ENCODE data around the gene CLDN11.

Gene CLDN11

GRCh38 chr3:170463011-170463410, 44.3 kb downstream of the CLDN11 start:
- no peaks in the 10 kb centered on the region for H3K36me3 ChIP-seq (ENCODE audit: control insufficient read depth, insufficient read depth, low read length)
- no peak overlapping the region for H3K4me3 ChIP-seq (ENCODE audit: low read length)
- no peaks in the 10 kb centered on the region for H3K27me3 ChIP-seq (ENCODE audit: control insufficient read depth, insufficient read depth, low read length)
- no peak overlapping the region for H3K27ac ChIP-seq (ENCODE audit: low read depth, low read length)
- H3K9ac ChIP-seq (ENCODE audit: low read length): no peak overlapping the region
- H3K4me1 ChIP-seq (ENCODE audit: control insufficient read depth, insufficient read depth, low read length): no peaks in the 10 kb centered on the region

DNA sequence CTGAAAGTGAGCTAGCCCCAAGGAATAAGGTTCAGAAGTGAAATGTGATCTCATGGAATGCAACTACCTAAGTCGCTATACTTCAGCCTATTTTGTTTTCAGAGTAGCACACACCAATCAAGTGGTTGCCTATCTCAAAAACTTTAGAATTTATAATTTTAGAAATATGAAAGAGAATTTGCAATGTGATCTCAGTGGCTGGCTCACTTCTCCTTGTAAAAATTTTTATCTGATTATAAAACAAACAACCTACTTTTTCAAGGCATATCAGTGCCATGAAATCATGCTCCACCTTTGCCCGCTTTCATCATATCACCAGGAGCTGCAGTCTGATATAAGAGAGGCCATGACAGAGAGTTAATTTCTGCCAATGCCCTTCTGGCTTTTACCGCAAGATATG, 47.3 kb downstream of the CLDN11 start:
- no peaks in the 10 kb centered on the region for H3K27me3 ChIP-seq (ENCODE audit: control insufficient read depth, insufficient read depth, low read length)
- no peaks in the 10 kb centered on the region for H3K36me3 ChIP-seq (ENCODE audit: control insufficient read depth, insufficient read depth, low read length)
- H3K4me3 ChIP-seq (ENCODE audit: low read length): no peak overlapping the region
- H3K9ac ChIP-seq (ENCODE audit: low read length): no peak overlapping the region
- no peaks in the 10 kb centered on the region for H3K4me1 ChIP-seq (ENCODE audit: control insufficient read depth, insufficient read depth, low read length)
- no peak overlapping the region for H3K27ac ChIP-seq (ENCODE audit: low read depth, low read length)

GRCh38 chr3:170467007-170467406, 48.3 kb downstream of the CLDN11 start:
- no peak overlapping the region for H3K4me3 ChIP-seq (ENCODE audit: low read length)
- H3K27ac ChIP-seq (ENCODE audit: low read depth, low read length): no peak overlapping the region

DNA sequence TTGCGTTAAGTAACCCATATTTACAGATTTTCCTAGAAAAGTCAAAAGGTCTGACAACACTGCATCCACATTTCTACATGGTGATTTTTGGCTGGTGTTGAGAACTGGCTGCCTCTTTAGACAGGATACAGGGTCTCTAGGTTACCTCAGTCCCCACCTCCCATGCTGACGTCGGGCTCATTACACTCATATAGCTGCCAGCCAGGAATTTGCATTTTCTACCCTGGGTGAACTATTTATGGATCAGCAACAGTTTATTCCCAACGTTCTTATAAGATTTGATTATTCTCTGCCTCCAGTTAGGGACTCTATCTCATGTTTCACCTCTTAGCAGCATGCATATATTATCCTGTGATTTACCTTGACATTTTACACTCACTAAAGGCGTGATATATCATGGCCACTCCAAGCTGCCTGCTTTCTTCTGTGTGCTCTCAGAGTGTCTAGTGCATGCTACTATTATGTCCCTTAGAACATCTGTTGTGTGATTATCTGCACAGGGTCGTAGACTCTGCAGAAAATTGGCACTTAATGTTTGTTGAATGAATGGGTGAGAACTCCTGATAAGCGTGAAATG, 49.0 kb downstream of the CLDN11 start:
- H3K9ac ChIP-seq (ENCODE audit: low read length): no peak overlapping the region
- H3K27me3 ChIP-seq (ENCODE audit: control insufficient read depth, insufficient read depth, low read length): no peaks in the 10 kb centered on the region
- H3K4me1 ChIP-seq (ENCODE audit: control insufficient read depth, insufficient read depth, low read length): no peaks in the 10 kb centered on the region
- no peaks in the 10 kb centered on the region for H3K36me3 ChIP-seq (ENCODE audit: control insufficient read depth, insufficient read depth, low read length)
- no peak overlapping the region for H3K27ac ChIP-seq (ENCODE audit: low read depth, low read length)
- H3K4me3 ChIP-seq (ENCODE audit: low read length): no peak overlapping the region

More at GRCh38 chr3:170467007-170467406, 48.3 kb downstream of the CLDN11 start:
- H3K36me3 ChIP-seq (ENCODE audit: control insufficient read depth, insufficient read depth, low read length): no peaks in the 10 kb centered on the region
- no peaks in the 10 kb centered on the region for H3K4me1 ChIP-seq (ENCODE audit: control insufficient read depth, insufficient read depth, low read length)
- no peaks in the 10 kb centered on the region for H3K27me3 ChIP-seq (ENCODE audit: control insufficient read depth, insufficient read depth, low read length)
- H3K9ac ChIP-seq (ENCODE audit: low read length): no peak overlapping the region

GRCh38 chr3:170469151-170470062, 50.7 kb downstream of the CLDN11 start:
- Histone ChIP-seq H3K4me3 (ENCODE audit: low read length) (no peak overlapping the region), H3K27ac (ENCODE audit: low read depth, low read length) (no peak overlapping the region), H3K27me3 (ENCODE audit: control insufficient read depth, insufficient read depth, low read length) (no peaks in the 10 kb centered on the region), H3K4me1 (ENCODE audit: control insufficient read depth, insufficient read depth, low read length) (no peaks in the 10 kb centered on the region), H3K9ac (ENCODE audit: low read length) (no peak overlapping the region), H3K36me3 (ENCODE audit: control insufficient read depth, insufficient read depth, low read length) (no peaks in the 10 kb centered on the region)

GRCh38 chr3:170470063-170471016, 51.7 kb downstream of the CLDN11 start:
- no peaks in the 10 kb centered on the region for H3K4me1 ChIP-seq (ENCODE audit: control insufficient read depth, insufficient read depth, low read length)
- no peak overlapping the region for H3K27ac ChIP-seq (ENCODE audit: low read depth, low read length)
- no peak overlapping the region for H3K9ac ChIP-seq (ENCODE audit: low read length)
- H3K4me3 ChIP-seq (ENCODE audit: low read length): no peak overlapping the region
- H3K36me3 ChIP-seq (ENCODE audit: control insufficient read depth, insufficient read depth, low read length): no peaks in the 10 kb centered on the region
- no peaks in the 10 kb centered on the region for H3K27me3 ChIP-seq (ENCODE audit: control insufficient read depth, insufficient read depth, low read length)

- Histone ChIP-seq H3K27ac (ENCODE audit: low read depth, low read length) (no peak overlapping the region), H3K27me3 (ENCODE audit: control insufficient read depth, insufficient read depth, low read length) (no peaks in the 10 kb centered on the region), H3K9ac (ENCODE audit: low read length) (no peak overlapping the region), H3K4me3 (ENCODE audit: low read length) (no peak overlapping the region), H3K4me1 (ENCODE audit: control insufficient read depth, insufficient read depth, low read length) (no peaks in the 10 kb centered on the region), H3K36me3 (ENCODE audit: control insufficient read depth, insufficient read depth, low read length) (no peaks in the 10 kb centered on the region)
Observed at GRCh38 chr3:170471149-170471548, 52.5 kb downstream of the CLDN11 start.

DNA sequence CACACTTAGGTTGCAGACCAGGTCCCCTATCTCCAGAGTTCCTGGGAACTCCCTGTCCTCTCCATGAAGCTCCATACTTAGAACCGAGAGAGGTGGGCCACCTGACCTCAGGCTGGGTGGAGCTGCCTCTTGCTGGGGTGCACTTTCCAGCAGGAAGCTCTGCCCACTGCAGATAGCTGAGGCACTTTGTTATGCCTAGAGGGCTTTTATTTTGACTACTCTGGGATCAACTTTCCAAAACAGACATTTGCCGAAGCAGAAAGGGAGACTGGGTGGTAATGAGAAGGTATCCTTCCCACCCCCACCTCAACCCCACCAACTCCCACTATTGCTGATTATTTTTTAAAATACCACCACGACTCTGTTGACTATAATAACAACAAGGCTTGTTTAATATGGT, 54.7 kb downstream of the CLDN11 start:
- H3K9ac ChIP-seq (ENCODE audit: low read length): no peak overlapping the region
- H3K4me3 ChIP-seq (ENCODE audit: low read length): no peak overlapping the region
- no peaks in the 10 kb centered on the region for H3K4me1 ChIP-seq (ENCODE audit: control insufficient read depth, insufficient read depth, low read length)
- no peak overlapping the region for H3K27ac ChIP-seq (ENCODE audit: low read depth, low read length)
- H3K36me3 ChIP-seq (ENCODE audit: control insufficient read depth, insufficient read depth, low read length): no peaks in the 10 kb centered on the region
- H3K27me3 ChIP-seq (ENCODE audit: control insufficient read depth, insufficient read depth, low read length): no peaks in the 10 kb centered on the region

DNA sequence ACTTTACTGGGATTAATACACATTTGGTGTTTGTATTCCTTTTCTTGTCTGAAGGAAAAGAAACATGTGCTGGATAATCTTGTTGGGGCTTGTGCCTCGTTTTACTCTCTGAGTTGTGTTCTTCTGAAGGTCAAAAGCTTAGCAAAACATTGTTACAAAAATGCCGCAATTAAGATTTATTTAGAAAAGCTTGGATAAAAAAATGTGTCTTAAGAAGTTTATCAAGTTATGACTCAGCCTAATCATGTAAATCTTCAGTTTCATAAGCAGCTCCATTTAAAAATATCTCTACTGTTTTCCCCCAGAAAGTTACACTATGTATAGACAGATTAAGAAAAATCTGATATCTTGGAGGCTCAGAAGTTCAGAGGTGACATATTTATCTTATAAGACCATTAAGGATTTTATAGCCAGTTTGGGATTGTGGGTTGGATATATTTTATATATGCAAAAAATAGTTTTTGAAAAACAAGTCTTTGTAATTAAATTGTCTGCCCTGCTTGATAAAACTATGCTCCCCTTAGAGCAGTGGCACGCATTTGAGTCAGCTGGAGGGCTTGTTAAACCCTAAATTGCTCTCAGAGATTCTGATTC, 56.5 kb downstream of the CLDN11 start:
- H3K27ac ChIP-seq (ENCODE audit: low read depth, low read length): no peak overlapping the region
- no peaks in the 10 kb centered on the region for H3K27me3 ChIP-seq (ENCODE audit: control insufficient read depth, insufficient read depth, low read length)
- no peak overlapping the region for H3K4me3 ChIP-seq (ENCODE audit: low read length)
- no peaks in the 10 kb centered on the region for H3K36me3 ChIP-seq (ENCODE audit: control insufficient read depth, insufficient read depth, low read length)
- H3K9ac ChIP-seq (ENCODE audit: low read length): no peak overlapping the region
- no peaks in the 10 kb centered on the region for H3K4me1 ChIP-seq (ENCODE audit: control insufficient read depth, insufficient read depth, low read length)

DNA sequence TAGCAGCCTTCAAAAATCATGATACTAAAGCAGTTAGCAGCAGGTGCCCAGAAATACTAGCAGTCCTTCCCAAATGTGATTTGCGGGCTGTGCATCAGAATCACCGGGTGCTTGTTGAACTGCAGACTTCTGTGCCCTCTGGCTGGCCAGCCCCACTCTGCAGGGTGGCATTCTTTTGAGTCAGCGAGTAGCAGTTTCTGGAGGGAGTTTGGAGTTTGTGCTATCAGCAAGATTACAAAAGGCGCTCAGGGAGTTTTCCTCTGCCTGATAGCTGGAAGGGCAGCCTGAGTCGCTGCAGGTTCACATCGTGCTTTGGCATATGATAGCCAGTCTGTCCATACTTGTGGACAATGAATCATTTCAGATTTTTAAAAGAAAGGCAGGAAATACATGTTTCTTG, 57.6 kb downstream of the CLDN11 start:
- Histone ChIP-seq H3K36me3 (ENCODE audit: control insufficient read depth, insufficient read depth, low read length) (no peaks in the 10 kb centered on the region), H3K27ac (ENCODE audit: low read depth, low read length) (no peak overlapping the region), H3K27me3 (ENCODE audit: control insufficient read depth, insufficient read depth, low read length) (no peaks in the 10 kb centered on the region), H3K9ac (ENCODE audit: low read length) (no peak overlapping the region), H3K4me1 (ENCODE audit: control insufficient read depth, insufficient read depth, low read length) (no peaks in the 10 kb centered on the region), H3K4me3 (ENCODE audit: low read length) (no peak overlapping the region)

DNA sequence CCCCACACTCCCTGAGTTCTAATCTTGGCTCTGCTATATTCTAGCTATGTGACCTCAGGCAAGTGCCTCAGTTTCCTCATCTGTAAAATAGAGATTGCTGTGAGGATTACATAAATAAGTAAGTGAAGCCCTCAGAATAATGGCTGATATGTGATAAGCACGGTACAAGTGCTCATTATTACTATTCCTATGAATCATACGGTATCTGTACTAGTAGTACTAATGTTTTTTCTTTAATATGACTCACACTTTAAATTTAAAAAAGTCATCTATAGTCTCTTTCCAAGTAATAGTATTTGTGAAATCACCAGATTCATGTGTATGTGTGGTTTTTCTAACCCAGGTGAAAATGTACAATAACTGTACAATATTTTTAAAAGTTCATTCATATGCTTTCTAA, 58.7 kb downstream of the CLDN11 start:
- no peaks in the 10 kb centered on the region for H3K27me3 ChIP-seq (ENCODE audit: control insufficient read depth, insufficient read depth, low read length)
- no peak overlapping the region for H3K27ac ChIP-seq (ENCODE audit: low read depth, low read length)

GRCh38 chr3:170480111-170480510, 61.4 kb downstream of the CLDN11 start:
- H3K4me1 ChIP-seq (ENCODE audit: control insufficient read depth, insufficient read depth, low read length): no peaks in the 10 kb centered on the region
- H3K27me3 ChIP-seq (ENCODE audit: control insufficient read depth, insufficient read depth, low read length): no peaks in the 10 kb centered on the region
- H3K9ac ChIP-seq (ENCODE audit: low read length): no peak overlapping the region
- H3K4me3 ChIP-seq (ENCODE audit: low read length): no peak overlapping the region
- no peak overlapping the region for H3K27ac ChIP-seq (ENCODE audit: low read depth, low read length)
- H3K36me3 ChIP-seq (ENCODE audit: control insufficient read depth, insufficient read depth, low read length): no peaks in the 10 kb centered on the region

More for the DNA sequence above, 58.7 kb downstream of the CLDN11 start:
- no peaks in the 10 kb centered on the region for H3K36me3 ChIP-seq (ENCODE audit: control insufficient read depth, insufficient read depth, low read length)
- H3K9ac ChIP-seq (ENCODE audit: low read length): no peak overlapping the region
- no peaks in the 10 kb centered on the region for H3K4me1 ChIP-seq (ENCODE audit: control insufficient read depth, insufficient read depth, low read length)
- no peak overlapping the region for H3K4me3 ChIP-seq (ENCODE audit: low read length)

Measured in rectal smooth muscle tissue (tissue), 1 donor.